IPS-20b (cell line): Measurements from ENCODE around the gene AKR1C4.
"Not testable (repeated sequence)": the region's sequence is repeated elsewhere in the genome, so short reads cannot be mapped to it uniquely, and the experiment has no call there.

Experiments used
- H3K27ac ChIP-seq: one replicate; pipeline ENCODE4 v1.5.1; 2013; ENCODE audit warnings: low read length
- H3K27me3 ChIP-seq: 2 replicates; pipeline ENCODE4 v1.6.1; 2013; ENCODE audit warnings: mild to moderate bottlenecking, low read length, inconsistent platforms; ENCODE audit not compliant: insufficient read depth
- H3K36me3 ChIP-seq: 2 replicates; pipeline ENCODE4 v1.6.1; 2013; ENCODE audit warnings: low read depth, mild to moderate bottlenecking, inconsistent platforms, low read length, moderate library complexity; ENCODE audit not compliant: insufficient read depth
- H3K4me1 ChIP-seq: 2 replicates; pipeline ENCODE4 v1.6.1; 2013; ENCODE audit warnings: mild to moderate bottlenecking, control low read depth, inconsistent platforms, low read length, moderate library complexity; ENCODE audit not compliant: insufficient read depth
- H3K4me3 ChIP-seq: 2 replicates; pipeline ENCODE4 v1.5.1; 2013; ENCODE audit warnings: mild to moderate bottlenecking, low read length, inconsistent platforms
- H3K9ac ChIP-seq: 2 replicates; pipeline ENCODE4 v1.6.1; 2013; ENCODE audit warnings: low read depth, mild to moderate bottlenecking, inconsistent platforms, low read length, moderate library complexity
- H3K9me3 ChIP-seq: 2 replicates; pipeline ENCODE4 v1.6.1; 2013; ENCODE audit warnings: mild to moderate bottlenecking, low read depth, low read length, inconsistent platforms; ENCODE audit not compliant: insufficient read depth

AKR1C4 gene

GRCh38 chr10:5175581-5175980 is 21.1 kb upstream of the AKR1C4 start:
- H3K27ac ChIP-seq, H3K27me3 ChIP-seq, H3K36me3 ChIP-seq, H3K9ac ChIP-seq, H3K4me1 ChIP-seq, H3K4me3 ChIP-seq: not testable (repeated sequence)
- peaks cover 18% of the 10 kb centered on the region; the same call in 1 of the 2 replicates for H3K9me3 ChIP-seq

- H3K4me1 ChIP-seq, H3K4me3 ChIP-seq, H3K9me3 ChIP-seq, H3K27me3 ChIP-seq, H3K27ac ChIP-seq, H3K36me3 ChIP-seq, H3K9ac ChIP-seq: not testable (repeated sequence)
These were observed 16.1 kb upstream of the AKR1C4 start for GRCh38 chr10:5180503-5180902.

- H3K27ac ChIP-seq: no peak overlapping the region
- H3K9ac ChIP-seq: no peak overlapping the region
These were observed 12.7 kb upstream of the AKR1C4 start for GRCh38 chr10:5183923-5184322.

DNA sequence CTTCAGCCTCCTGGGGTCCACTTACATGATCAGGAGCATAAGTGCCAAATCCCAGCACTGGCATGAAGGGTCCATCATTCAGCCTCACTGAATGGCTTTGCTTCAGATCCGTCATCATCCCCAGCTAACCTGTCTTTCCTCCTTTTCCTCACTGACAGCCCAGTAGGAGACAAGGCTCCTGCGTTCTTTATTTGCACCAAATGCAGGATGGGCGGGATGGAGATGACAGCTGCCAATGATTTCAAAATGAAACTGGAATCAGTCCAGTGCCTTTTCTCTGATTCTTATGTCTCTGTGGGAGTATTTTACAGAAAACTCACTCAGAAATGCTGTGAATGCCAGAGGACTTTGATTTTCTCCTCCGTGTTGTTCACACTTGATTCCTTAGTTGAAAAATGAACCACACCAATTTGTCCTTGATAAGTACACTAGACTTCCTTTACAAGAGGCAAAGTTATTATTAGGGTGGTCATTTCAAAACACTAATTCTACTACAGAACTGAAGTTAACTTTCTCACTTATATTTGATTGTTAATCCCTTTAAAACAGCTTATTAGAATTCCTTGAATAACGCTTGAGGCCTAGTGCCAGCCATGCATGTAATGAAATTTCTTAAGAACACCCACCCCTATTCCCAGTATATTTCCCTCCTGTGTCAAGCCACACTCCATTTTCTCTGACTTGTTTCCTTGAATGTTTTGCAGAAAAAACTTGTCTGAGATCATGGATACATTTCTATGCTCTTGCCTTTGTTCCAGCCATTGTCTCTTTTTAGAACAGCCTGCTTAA is 11.5 kb upstream of the AKR1C4 start, which contains the start of gene AKR1C8:
AKR1C8 (minus strand) TSS at position 164 of the 789 bp plus-strand sequence; CDS start at position 118, 46 bp downstream.
- H3K4me1 ChIP-seq: no peaks in the 10 kb centered on the region
- no peaks in the 10 kb centered on the region for H3K36me3 ChIP-seq
- no peaks in the 10 kb centered on the region for H3K27me3 ChIP-seq
- H3K4me3 ChIP-seq: no peak within 1 kb of the TSS
- no peak within 1 kb of the TSS for H3K9ac ChIP-seq
- H3K9me3 ChIP-seq: peaks cover 7% of the 10 kb centered on the region
- H3K27ac ChIP-seq: no peak within 1 kb of the TSS

More at GRCh38 chr10:5183923-5184322, 12.7 kb upstream of the AKR1C4 start:
- Histone ChIP-seq H3K27me3 (no peaks in the 10 kb centered on the region), H3K36me3 (no peaks in the 10 kb centered on the region), H3K4me3 (no peak overlapping the region), H3K9me3 (peaks cover 7% of the 10 kb centered on the region), H3K4me1 (no peaks in the 10 kb centered on the region)

- H3K27ac ChIP-seq: no peak overlapping the region
These were observed 8.8 kb upstream of the AKR1C4 start for GRCh38 chr10:5187867-5188266.

DNA sequence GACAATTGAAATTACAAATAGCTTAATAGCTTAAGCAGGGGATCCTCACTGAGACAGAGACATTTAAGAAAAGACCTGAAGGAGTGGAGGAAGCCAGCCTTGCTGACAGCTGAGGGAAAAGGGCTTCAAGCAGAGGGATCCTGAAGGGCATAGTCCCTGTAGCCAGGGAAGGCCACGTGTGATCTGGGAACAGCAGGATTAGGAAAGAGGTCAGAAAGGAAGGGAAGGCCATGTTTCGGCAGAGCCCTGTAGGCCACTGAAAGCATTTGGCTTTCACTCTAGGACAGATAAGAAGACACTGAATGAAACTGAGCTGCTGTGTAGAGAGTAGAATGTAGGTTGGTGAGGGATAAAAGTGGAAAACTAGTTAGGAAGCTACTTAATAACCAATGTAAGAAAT is 8.3 kb upstream of the AKR1C4 start:
- Histone ChIP-seq H3K9me3 (no peaks in the 10 kb centered on the region), H3K4me1 (no peaks in the 10 kb centered on the region)

More at GRCh38 chr10:5187867-5188266, 8.8 kb upstream of the AKR1C4 start:
- H3K4me1 ChIP-seq: no peaks in the 10 kb centered on the region
- H3K9ac ChIP-seq: no peak overlapping the region
- no peaks in the 10 kb centered on the region for H3K27me3 ChIP-seq
- H3K36me3 ChIP-seq: no peaks in the 10 kb centered on the region
- no peak overlapping the region for H3K4me3 ChIP-seq
- no peaks in the 10 kb centered on the region for H3K9me3 ChIP-seq

GRCh38 chr10:5194431-5194830 is 2.2 kb upstream of the AKR1C4 start:
- no peaks in the 10 kb centered on the region for H3K4me1 ChIP-seq
- H3K27me3 ChIP-seq: no peaks in the 10 kb centered on the region
- no peak overlapping the region for H3K27ac ChIP-seq
- no peaks in the 10 kb centered on the region for H3K9me3 ChIP-seq
- H3K4me3 ChIP-seq: no peak overlapping the region
- no peak overlapping the region for H3K9ac ChIP-seq
- no peaks in the 10 kb centered on the region for H3K36me3 ChIP-seq

More for the DNA sequence above, 8.3 kb upstream of the AKR1C4 start:
- no peaks in the 10 kb centered on the region for H3K36me3 ChIP-seq
- H3K9ac ChIP-seq: no peak overlapping the region
- H3K27ac ChIP-seq: no peak overlapping the region
- H3K27me3 ChIP-seq: no peaks in the 10 kb centered on the region
- H3K4me3 ChIP-seq: no peak overlapping the region

DNA sequence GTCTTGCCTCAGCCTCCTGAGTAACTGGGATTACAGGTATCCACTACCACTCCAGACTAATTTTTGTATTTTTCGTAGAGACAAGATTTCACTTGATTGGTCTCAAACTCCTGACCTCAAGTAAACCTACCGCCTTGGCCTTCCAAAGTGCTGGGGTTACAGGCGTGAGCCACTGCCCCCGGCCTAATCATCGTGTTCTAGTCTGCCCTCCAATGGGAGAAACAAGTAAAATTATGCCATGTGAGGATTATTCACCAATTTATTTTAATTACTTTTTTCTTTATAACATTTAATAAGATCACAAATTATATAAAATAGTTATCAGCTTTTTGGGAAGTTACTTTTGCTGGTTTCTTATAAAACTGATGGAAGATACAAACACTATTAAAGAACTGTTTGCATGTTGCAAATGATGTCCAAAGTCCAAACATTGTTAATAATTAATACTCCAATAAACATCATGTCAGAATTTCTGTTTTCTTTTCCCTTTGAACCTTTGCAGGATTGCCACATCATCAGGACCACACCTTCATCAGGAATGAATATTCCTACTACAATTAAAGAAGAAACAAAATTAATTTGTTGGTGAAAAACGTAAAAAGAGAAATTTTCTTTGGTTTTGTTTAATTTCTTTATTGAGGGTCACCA is 786 bp upstream of the AKR1C4 start:
- Histone ChIP-seq H3K9me3 (no peaks in the 10 kb centered on the region), H3K9ac (no peak overlapping the region), H3K27me3 (no peaks in the 10 kb centered on the region), H3K4me3 (no peak overlapping the region), H3K4me1 (no peaks in the 10 kb centered on the region), H3K36me3 (no peaks in the 10 kb centered on the region), H3K27ac (no peak overlapping the region)

DNA sequence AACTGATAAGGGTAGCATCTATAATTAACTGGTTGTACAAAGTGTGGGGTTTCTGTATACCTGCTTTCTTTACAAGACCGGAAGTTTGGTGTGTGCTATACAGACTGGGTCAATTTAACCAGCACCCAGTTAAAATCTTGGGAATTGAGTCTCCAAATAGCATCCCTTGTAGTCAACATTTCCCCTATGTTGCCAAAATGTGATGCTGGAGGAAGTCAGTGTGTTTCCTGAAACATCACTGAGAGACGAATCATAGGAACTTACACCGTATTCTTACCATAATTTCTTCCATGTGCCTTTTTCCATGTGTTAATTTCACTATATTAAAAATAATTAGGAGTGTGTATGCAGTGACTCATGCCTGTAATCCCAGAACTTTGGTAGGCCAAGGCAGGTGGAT is 1.7 kb downstream of the AKR1C4 start:
- Histone ChIP-seq H3K4me3 (no peak overlapping the region), H3K36me3 (no peaks in the 10 kb centered on the region), H3K27ac (no peak overlapping the region), H3K27me3 (no peaks in the 10 kb centered on the region), H3K4me1 (no peaks in the 10 kb centered on the region), H3K9ac (no peak overlapping the region), H3K9me3 (no peaks in the 10 kb centered on the region; the same call in 1 of the 2 replicates)

DNA sequence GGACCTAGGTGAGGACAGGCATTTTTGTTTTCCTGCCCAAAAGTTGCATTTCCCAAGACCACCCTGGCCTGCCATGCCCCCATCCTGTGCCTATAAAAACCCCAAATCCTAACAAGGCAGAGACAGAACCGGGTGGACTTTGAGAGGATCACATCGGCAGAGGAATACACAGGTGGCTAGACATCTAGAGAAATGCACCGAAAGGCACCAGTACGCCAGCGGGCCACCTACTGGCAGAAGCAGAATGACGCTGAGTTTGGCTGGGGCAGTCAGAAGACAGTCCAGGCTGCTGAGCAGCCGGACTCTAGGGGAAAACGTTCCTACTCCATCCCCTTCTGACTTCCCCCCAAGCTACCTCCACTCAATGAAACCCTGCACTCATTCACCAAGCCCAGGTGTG is 2.8 kb downstream of the AKR1C4 start:
- Histone ChIP-seq H3K9me3 (no peaks in the 10 kb centered on the region; the same call in 1 of the 2 replicates), H3K27ac (no peak overlapping the region), H3K4me3 (no peak overlapping the region), H3K9ac (no peak overlapping the region), H3K4me1 (no peaks in the 10 kb centered on the region), H3K36me3 (no peaks in the 10 kb centered on the region), H3K27me3 (no peaks in the 10 kb centered on the region)

- Histone ChIP-seq H3K27ac (no peak overlapping the region), H3K4me1 (no peaks in the 10 kb centered on the region), H3K4me3 (no peak overlapping the region), H3K36me3 (no peaks in the 10 kb centered on the region), H3K9me3 (peaks cover 26% of the 10 kb centered on the region), H3K27me3 (no peaks in the 10 kb centered on the region), H3K9ac (no peak overlapping the region)
These were observed 10.2 kb downstream of the AKR1C4 start for GRCh38 chr10:5206799-5207198.

- H3K4me1 ChIP-seq, H3K4me3 ChIP-seq, H3K9ac ChIP-seq, H3K36me3 ChIP-seq, H3K27me3 ChIP-seq, H3K27ac ChIP-seq: not testable (repeated sequence)
- peaks cover 40% of the 10 kb centered on the region for H3K9me3 ChIP-seq
These were observed 13.1 kb downstream of the AKR1C4 start for GRCh38 chr10:5209776-5210175.
